Hindlimb muscle (tissue), 1 donor: ENCODE measurements around the gene ABCB11. TPM values are rescaled to one million over a fixed set of nuclear protein-coding genes. Genes with fewer than 3 reads are reported as not detected.
A peak's percentile ranks its signal among the peaks of the same experiment; 100 is the strongest.

ENCODE experiments used
- DNase-seq: peaks from one replicate; pipeline ENCODE4 v3.0.0-alpha.2; 2013
- polyA plus RNA-seq: library from polyadenylated mRNA; unstranded; fragments of 120-200 nt; gene quantifications from one replicate; pipeline ENCODE4 v1.2.1, GENCODE V29; 2013; ENCODE audit not compliant: insufficient read length

Gene ABCB11
- polyA plus RNA-seq, 1 donor: not detected

DNA sequence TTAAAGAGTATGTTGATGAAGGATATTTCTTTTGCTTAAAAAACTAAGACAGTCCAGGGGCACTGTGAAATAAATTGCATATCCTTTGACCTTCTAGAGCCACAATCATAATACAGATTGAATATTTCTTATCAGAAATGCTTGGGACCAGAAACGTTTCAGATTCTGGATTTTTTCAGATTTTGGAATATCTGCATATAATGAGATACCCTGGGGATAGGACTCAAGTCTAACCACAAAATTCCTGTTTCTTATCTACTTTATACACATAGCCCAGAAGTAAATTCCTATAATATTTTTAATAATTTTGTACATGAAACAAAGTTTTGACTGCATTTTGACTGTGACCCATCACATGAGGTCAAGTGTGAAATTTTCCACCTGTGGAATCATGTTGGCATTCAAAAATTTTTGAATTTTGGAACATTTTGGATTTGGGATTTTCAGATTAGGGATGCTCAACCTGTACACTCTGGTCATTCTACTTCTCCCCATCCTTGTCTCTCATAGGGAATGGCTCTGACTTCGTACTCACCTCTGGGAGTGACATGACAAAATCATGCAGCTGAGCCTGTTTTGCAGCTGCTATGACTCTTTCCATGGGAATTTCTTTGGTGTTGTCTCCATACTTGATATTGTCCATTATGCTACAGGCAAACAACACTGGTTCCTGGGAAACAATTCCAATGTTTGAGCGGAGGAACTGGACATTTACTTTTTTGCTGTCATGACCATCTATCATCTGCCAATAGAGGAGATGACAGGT lies 104.3 kb downstream of the ABCB11 start:
- DNase-seq: no peak

GRCh38 chr2:168920504-168921157 lies 110.5 kb downstream of the ABCB11 start:
- DNase-seq: peak; percentile 15

- no peak for DNase-seq
These were observed 114.8 kb downstream of the ABCB11 start for GRCh38 chr2:168916331-168916675.

DNA sequence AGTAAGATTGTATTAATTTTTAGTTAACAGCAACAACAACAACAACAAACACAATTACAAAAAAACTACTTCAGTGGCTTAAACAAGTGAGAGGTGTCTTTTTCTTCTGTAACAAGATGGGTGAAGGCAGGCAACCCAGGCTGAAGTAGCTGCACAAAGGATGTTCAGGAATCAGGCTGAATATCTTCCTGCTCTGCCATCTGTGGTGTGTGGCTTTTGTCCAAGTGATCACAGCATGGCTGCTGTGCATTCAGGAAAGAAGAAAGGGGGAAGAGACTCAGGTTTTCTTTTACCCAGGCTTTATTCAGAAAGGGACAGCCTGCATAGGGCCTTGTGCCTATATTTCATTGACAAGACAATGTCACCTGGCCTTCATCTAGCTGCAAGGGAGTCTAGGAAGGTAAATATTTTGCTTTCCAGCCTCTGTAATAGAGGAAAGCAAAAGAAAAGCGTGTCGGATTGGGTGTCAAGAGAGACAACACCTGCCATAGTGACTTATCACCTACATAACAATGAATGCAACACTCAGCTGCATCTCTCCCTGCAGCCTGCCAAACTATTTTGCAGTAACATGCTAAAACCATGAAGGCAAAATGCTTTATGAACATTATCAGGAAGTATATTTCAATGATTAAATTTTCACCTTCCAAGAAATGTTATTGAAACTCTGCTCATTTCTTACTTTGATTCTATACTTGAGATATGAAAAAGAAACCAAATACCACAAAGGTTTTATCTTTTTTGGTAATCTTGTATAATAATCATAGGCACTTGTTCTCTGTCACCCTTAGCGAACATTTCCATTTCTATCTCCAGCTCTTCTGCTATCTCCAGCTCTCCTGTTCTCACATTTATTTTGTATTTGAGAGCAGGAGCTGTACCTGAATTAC lies 115.4 kb downstream of the ABCB11 start:
- DNase-seq: no peak

DNA sequence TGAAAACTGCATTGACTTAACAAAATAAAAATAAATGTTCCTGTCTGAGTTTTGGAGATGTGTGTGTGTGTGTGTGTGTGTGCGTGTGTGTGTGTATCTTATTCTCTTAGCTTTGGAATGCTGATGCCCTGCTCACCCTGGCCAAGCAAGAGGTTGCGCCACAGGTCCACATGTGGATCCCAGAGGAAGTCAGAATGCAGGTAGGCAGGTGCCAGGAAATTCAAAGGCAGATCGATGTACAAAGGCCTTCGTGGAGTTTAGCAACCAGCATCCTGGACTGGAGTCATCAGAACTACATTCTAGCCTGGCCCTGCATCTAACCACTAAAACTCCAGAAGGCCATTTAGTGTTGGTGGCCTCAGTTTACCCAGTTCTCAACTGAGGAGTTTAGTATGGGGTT lies 117.6 kb downstream of the ABCB11 start:
- DNase-seq: no peak

- DNase-seq: peak; percentile 51
These were observed 118.2 kb downstream of the ABCB11 start for GRCh38 chr2:168912901-168913369.

GRCh38 chr2:168912466-168912865 lies 118.7 kb downstream of the ABCB11 start:
- no peak for DNase-seq

- no peak for DNase-seq
These were observed 120.8 kb downstream of the ABCB11 start for GRCh38 chr2:168910330-168910729.

DNA sequence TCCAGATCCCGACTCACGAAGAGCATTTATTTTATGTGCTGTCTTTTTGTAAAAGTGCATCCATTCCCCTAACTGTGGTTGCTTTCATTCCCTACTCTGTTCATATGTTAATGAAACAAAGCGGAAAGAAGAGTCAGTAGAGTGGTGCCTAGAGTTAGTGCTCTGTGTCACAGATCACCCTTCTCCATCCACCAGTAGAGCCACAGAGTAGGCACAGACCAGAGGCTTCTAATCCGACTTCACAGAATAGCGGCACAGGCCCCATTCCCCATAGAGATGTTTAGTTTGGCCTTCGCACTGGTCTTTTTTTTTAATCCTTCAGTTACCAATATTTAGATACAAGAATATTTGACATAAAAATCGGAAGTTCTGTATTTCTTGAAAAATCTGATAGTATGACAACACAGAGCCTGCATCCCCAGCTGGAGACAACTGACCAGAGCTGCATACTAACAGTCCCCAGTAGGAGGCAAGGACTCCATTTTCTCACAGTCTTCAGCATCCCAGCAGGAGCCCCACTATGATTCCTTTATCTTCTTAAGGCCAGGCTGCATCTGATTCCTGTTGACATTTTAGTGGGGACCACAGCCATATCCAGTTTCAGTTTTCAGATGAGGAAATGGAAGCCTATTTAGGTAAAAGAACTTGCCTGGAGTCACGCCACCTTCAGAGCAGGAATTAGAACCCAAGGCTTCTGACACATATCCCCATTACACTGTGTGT lies 123.0 kb downstream of the ABCB11 start:
- no peak for DNase-seq

DNA sequence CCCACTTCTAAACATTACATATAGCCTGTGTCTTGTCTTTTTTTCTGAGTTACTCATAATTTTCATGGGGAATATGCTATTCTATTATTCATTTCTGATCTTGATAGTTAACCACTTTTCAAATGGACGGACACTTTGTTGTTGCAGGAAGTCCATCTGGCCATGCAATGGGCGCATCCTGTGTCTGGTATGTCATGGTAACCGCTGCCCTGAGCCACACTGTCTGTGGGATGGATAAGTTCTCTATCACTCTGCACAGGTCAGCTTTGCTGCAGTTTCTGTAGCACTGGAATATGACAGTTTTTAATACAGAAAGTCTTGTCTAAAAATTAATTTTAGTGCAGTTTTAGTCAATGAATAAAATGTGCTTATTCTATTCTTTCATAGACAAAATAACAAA lies 126.8 kb downstream of the ABCB11 start:
- no peak for DNase-seq

DNA sequence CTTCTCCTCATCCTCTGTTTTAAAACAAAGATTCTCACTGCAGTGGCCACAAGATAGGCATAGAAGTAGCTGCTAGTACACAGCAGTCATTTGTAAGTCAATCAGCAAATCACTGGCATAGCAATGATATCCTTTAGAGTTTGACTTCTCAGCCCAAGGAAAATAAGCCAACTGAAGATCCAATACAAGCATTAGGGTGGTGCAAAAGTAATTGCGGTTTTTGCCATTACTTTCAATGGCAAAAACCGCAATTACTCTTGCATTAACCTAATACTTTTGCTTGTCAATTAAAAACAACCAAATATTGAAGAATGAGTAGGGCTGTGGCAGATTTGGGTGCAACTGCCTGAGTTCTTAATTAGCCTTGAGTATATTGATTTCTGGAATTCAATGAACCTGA lies 127.2 kb downstream of the ABCB11 start:
- no peak for DNase-seq

DNA sequence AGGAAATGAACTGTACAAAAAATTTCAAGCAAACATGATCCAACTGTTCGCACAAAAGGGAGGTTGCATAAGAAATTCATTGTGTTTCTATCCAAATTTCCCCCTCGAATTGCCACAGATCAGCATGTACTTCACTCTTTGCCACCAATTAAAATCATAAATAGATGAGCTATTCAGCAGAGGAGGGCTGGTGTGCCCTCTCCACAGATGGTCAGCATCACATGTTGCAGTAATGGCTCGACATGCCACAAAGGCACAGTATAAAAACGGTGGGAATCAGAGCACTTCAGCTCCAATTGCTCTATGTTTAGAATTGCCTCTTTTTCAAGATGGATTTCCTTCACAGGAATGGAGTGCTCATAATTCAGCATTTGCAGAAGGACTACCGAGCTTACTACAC lies 130.1 kb downstream of the ABCB11 start, which contains the start of gene G6PC2:
TSS of gene G6PC2 (plus strand) at position 289 of the 400 bp plus-strand sequence. CDS start at position 330, 41 bp downstream.
- no peak for DNase-seq

DNA sequence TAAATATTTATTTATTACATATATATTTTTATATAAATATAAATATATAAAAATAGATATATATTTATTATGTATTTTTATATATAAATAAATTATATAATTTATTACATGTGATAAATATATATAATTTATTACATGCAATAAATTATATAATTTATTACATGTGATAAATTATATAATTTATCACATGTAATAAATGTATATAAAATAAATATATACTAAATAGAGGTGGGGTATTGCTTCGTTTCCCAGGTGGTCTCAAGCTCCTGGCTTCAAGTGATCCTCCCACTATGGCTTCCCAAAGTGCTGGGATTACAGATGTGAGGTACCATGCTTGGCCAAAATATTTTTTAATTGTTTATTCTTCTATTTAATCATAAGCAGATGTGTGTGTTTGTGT lies 133.7 kb downstream of the ABCB11 start:
- no peak for DNase-seq

GRCh38 chr2:168896783-168897182 lies 134.3 kb downstream of the ABCB11 start:
- DNase-seq: no peak

GRCh38 chr2:168895771-168896170 lies 135.4 kb downstream of the ABCB11 start:
- DNase-seq: no peak

DNA sequence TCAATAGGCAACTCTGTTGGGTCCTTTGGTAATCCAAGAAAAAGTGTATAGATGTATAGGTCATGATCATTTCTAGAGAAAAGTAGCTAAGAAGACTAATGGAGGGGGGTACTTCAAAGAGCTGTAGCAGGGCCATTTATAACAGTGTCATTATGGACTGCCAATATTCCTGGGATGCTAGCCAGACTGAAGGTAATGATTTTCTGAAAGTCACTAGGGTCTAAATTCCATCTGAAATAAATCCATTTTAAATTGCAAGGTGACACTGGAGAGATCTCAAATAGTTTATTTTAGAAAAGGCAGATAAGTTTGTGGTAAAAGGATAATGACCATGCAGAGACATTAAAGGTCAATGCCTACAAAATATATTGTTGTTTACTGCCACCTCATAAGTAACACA lies 136.4 kb downstream of the ABCB11 start:
- no peak for DNase-seq

DNA sequence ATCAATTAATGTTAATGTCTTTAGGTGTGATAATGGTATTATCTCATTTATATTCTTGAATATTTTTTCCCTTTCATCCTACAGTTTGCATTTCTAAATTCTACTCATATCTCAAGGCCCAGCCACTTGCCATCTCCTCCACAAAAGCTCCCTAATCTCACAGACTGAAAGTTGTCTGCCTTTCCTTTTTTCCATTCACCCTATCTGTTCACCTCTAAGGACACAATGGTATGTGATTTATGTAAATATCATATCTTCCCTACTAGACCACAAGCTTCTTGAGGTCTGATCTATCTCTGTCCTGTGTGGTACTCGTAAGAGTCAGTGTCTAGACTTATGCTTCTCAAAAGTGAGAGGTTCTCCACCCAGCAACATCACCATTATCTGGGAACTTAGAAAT lies 137.0 kb downstream of the ABCB11 start:
- no peak for DNase-seq

- DNase-seq: no peak
These were observed 138.8 kb downstream of the ABCB11 start for GRCh38 chr2:168892327-168892726.

DNA sequence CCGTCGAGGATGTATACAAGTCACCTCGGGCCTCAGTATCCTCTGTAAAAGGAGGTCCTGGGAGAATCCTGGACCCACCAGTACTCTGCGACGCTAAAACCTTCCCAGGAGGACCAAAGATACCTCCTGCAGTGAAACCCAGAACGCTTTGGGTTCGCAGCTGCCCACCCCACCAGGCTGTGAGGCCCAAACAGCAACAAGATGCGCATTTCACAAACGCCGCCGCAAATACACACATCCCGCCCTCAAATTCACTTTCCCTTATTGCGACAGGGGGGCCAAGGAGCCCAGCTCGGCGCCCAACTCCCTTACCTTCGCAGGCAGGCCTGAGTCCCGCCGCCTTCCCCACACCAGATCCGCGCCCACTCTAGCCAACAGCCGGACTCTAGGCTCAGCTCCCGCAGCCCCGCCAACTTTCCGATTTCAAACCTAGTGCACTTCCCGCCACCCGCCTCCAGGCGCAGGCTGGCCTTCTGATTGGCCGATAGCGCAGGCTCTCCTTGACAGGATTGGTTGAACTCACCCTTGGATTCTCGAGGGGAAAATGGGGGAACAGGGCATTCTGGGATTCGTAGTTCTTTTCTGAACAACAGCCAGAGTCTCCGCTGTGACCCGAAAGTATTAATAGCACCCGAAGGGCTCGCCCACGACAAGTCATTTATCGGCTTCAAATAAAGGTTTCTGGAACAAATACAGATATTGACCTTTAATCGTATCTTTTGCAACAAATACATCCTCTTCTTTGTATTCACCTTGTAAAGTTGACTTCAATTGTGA lies 140.9 kb downstream of the ABCB11 start, which contains the start of gene SPC25:
TSS of gene SPC25 (minus strand) at position 425 of the 777 bp plus-strand sequence. CDS start 911 bp downstream, outside the sequence.
- peak; percentile 89 for DNase-seq

GRCh38 chr2:168889635-168890005 lies 141.5 kb downstream of the ABCB11 start:
- no peak for DNase-seq

DNA sequence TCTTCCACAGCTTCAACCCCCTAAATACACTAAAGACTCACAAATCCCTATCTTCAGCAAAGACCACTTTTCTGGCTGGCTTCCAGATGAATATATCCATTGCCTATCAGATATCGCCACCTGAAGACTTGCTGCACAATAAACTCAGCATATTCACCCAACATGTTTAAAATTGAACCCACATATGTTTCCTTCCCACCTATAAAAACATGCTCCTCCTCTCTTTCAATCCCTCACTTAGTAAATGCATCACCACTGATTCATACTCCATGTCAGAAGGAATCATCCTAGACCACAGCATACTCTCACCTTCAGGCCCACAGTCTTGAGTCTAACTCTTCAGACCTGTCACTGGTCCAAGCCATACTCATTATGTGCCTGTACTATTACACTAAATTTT lies 146.1 kb downstream of the ABCB11 start:
- DNase-seq: no peak
